ENCODE measurements around the gene MATCAP1.

MATCAP1 gene

GRCh38 chr16:67150047-67150832 is 33.5 kb downstream of the MATCAP1 start:
- Mint-ChIP-seq H3K9me3 (no peaks in the 10 kb centered on the region), H3K4me1 (peaks cover 43% of the 10 kb centered on the region), H3K4me3 (peak overlapping the region; percentile 71), H3K27ac (peak overlapping the region; percentile 60), H3K36me3 (peaks cover 73% of the 10 kb centered on the region)
- ATAC-seq = peak; percentile 83
- peak in 1 of 2 donors; percentile 76 for DNase-seq (ENCODE audit: low spot score in 2 of 2)

GRCh38 chr16:67149276-67150046 is 34.3 kb downstream of the MATCAP1 start:
- H3K36me3 Mint-ChIP-seq = peaks cover 70% of the 10 kb centered on the region
- H3K9me3 Mint-ChIP-seq = no peaks in the 10 kb centered on the region
- no peak for ATAC-seq
- DNase-seq (ENCODE audit: low spot score in 2 of 2) = no peak
- no peak overlapping the region for H3K27ac Mint-ChIP-seq
- H3K4me3 Mint-ChIP-seq = peak overlapping the region; percentile 71
- peaks cover 40% of the 10 kb centered on the region for H3K4me1 Mint-ChIP-seq

- Mint-ChIP-seq H3K4me1 (peaks cover 36% of the 10 kb centered on the region), H3K36me3 (peaks cover 71% of the 10 kb centered on the region), H3K9me3 (no peaks in the 10 kb centered on the region), H3K4me3 (peak overlapping the region; percentile 71), H3K27ac (no peak overlapping the region)
- ATAC-seq (no peak), DNase-seq (ENCODE audit: low spot score in 2 of 2) (no peak)
Observed at GRCh38 chr16:67148656-67149275, 35.0 kb downstream of the MATCAP1 start.

- Mint-ChIP-seq H3K36me3 (peaks cover 72% of the 10 kb centered on the region), H3K4me1 (peaks cover 31% of the 10 kb centered on the region), H3K9me3 (no peaks in the 10 kb centered on the region), H3K27ac (no peak overlapping the region), H3K4me3 (peak overlapping the region; percentile 71)
- DNase-seq (ENCODE audit: low spot score in 2 of 2) (no peak), ATAC-seq (no peak)
Observed at GRCh38 chr16:67148221-67148620, 35.5 kb downstream of the MATCAP1 start.

GRCh38 chr16:67147437-67148140 is 36.2 kb downstream of the MATCAP1 start:
- H3K4me1 Mint-ChIP-seq = peaks cover 24% of the 10 kb centered on the region

GRCh38 chr16:67146523-67147357 is 37.0 kb downstream of the MATCAP1 start:
- DNase-seq (ENCODE audit: low spot score in 2 of 2) (no peak), ATAC-seq (no peak)
- H3K4me1 Mint-ChIP-seq = peaks cover 22% of the 10 kb centered on the region
- peaks cover 69% of the 10 kb centered on the region for H3K36me3 Mint-ChIP-seq
- peak overlapping the region; percentile 26 for H3K27ac Mint-ChIP-seq
- H3K4me3 Mint-ChIP-seq = no peak overlapping the region
- no peaks in the 10 kb centered on the region for H3K9me3 Mint-ChIP-seq

More at GRCh38 chr16:67147437-67148140, 36.2 kb downstream of the MATCAP1 start:
- no peaks in the 10 kb centered on the region for H3K9me3 Mint-ChIP-seq
- ATAC-seq (no peak), DNase-seq (ENCODE audit: low spot score in 2 of 2) (no peak)
- H3K36me3 Mint-ChIP-seq = peaks cover 73% of the 10 kb centered on the region
- no peak overlapping the region for H3K27ac Mint-ChIP-seq
- no peak overlapping the region for H3K4me3 Mint-ChIP-seq

- Mint-ChIP-seq H3K4me1 (peaks cover 12% of the 10 kb centered on the region), H3K36me3 (peaks cover 69% of the 10 kb centered on the region), H3K9me3 (no peaks in the 10 kb centered on the region), H3K27ac (peak overlapping the region; percentile 26), H3K4me3 (no peak overlapping the region)
- DNase-seq (ENCODE audit: low spot score in 2 of 2) = no peak
- no peak for ATAC-seq
Observed at GRCh38 chr16:67145746-67146145, 38.0 kb downstream of the MATCAP1 start.

GRCh38 chr16:67144943-67145342 is 38.8 kb downstream of the MATCAP1 start:
- Mint-ChIP-seq H3K27ac (peak overlapping the region; percentile 65), H3K4me3 (no peak overlapping the region), H3K9me3 (no peaks in the 10 kb centered on the region), H3K36me3 (peaks cover 77% of the 10 kb centered on the region), H3K4me1 (peaks cover 12% of the 10 kb centered on the region)
- ATAC-seq (no peak), DNase-seq (ENCODE audit: low spot score in 2 of 2) (no peak)

- H3K27ac Mint-ChIP-seq = peak overlapping the region; percentile 56
- H3K4me3 Mint-ChIP-seq = no peak overlapping the region
- H3K4me1 Mint-ChIP-seq = no peaks in the 10 kb centered on the region
- H3K9me3 Mint-ChIP-seq = no peaks in the 10 kb centered on the region
- ATAC-seq (no peak), DNase-seq (ENCODE audit: low spot score in 2 of 2) (no peak)
- H3K36me3 Mint-ChIP-seq = peaks cover 77% of the 10 kb centered on the region
Observed at GRCh38 chr16:67142342-67142741, 41.4 kb downstream of the MATCAP1 start.

GRCh38 chr16:67141391-67141790 is 42.4 kb downstream of the MATCAP1 start:
- peak overlapping the region; percentile 26 for H3K27ac Mint-ChIP-seq
- H3K4me1 Mint-ChIP-seq = no peaks in the 10 kb centered on the region
- peaks cover 79% of the 10 kb centered on the region for H3K36me3 Mint-ChIP-seq
- ATAC-seq = no peak
- no peak for DNase-seq (ENCODE audit: low spot score in 2 of 2)
- no peak overlapping the region for H3K4me3 Mint-ChIP-seq
- no peaks in the 10 kb centered on the region for H3K9me3 Mint-ChIP-seq

- DNase-seq (ENCODE audit: low spot score in 2 of 2) (no peak), ATAC-seq (no peak)
- Mint-ChIP-seq H3K4me3 (no peak overlapping the region), H3K9me3 (no peaks in the 10 kb centered on the region), H3K36me3 (peaks cover 87% of the 10 kb centered on the region), H3K27ac (no peak overlapping the region), H3K4me1 (no peaks in the 10 kb centered on the region)
Observed at GRCh38 chr16:67137605-67138004, 46.2 kb downstream of the MATCAP1 start.

- peaks cover 82% of the 10 kb centered on the region for H3K36me3 Mint-ChIP-seq
- no peak for ATAC-seq
- peaks cover 5% of the 10 kb centered on the region for H3K4me1 Mint-ChIP-seq
- no peak overlapping the region for H3K4me3 Mint-ChIP-seq
- DNase-seq (ENCODE audit: low spot score in 2 of 2) = no peak
- no peaks in the 10 kb centered on the region for H3K9me3 Mint-ChIP-seq
- no peak overlapping the region for H3K27ac Mint-ChIP-seq
Observed at GRCh38 chr16:67129422-67129821, 54.3 kb downstream of the MATCAP1 start.

GRCh38 chr16:67128887-67129286 is 54.9 kb downstream of the MATCAP1 start:
- ATAC-seq = no peak
- Mint-ChIP-seq H3K4me1 (peaks cover 5% of the 10 kb centered on the region), H3K9me3 (no peaks in the 10 kb centered on the region), H3K27ac (no peak overlapping the region), H3K4me3 (no peak overlapping the region), H3K36me3 (peaks cover 81% of the 10 kb centered on the region)
- no peak for DNase-seq (ENCODE audit: low spot score in 2 of 2)

- H3K4me1 Mint-ChIP-seq = peaks cover 5% of the 10 kb centered on the region
Observed at GRCh38 chr16:67128417-67128816, 55.3 kb downstream of the MATCAP1 start.

More at GRCh38 chr16:67128417-67128816, 55.3 kb downstream of the MATCAP1 start:
- DNase-seq (ENCODE audit: low spot score in 2 of 2) (no peak), ATAC-seq (no peak)
- Mint-ChIP-seq H3K36me3 (peaks cover 81% of the 10 kb centered on the region), H3K27ac (no peak overlapping the region), H3K4me3 (no peak overlapping the region), H3K9me3 (no peaks in the 10 kb centered on the region)

Measured in stimulated activated effector memory CD8-positive, alpha-beta T cell treated with anti-CD3 and anti-CD28 coated beads, Interleukin-12 subunit alpha, Interleukin-12 subunit beta, amount 100 ng/mL, for 72 hours (primary cell).